H1 (cell line): ENCODE results near the gene ADPRS. TPM values are rescaled to one million over a fixed set of nuclear protein-coding genes. Genes with fewer than 3 reads are reported as not detected.

Experiments
- CTCF ChIA-PET: fragments of 300-600 bp; sonication (Branson Sonifier 250); formaldehyde crosslinking; loops from one replicate; lab custom pipeline; 2021; ENCODE audit not compliant: partially characterized antibody; lab: Charles Lee
- POLR2A ChIA-PET: fragments of 300-600 bp; sonication (Branson Sonifier 250); formaldehyde crosslinking; loops from one replicate; lab custom pipeline; 2021; ENCODE audit warnings: inconsistent platforms; ENCODE audit not compliant: partially characterized antibody; lab: Charles Lee
- DNase-seq, 2 experiments: peaks; one replicate each; pipeline versions ENCODE4 v3.0.0 to v3.0.0-alpha.2; 2010 to 2022; ENCODE audit warnings: low spot score in 2 of 2, low read depth in 1 of 2, mixed read lengths in 1 of 2
- FAIRE-seq: peaks from 2 replicates; lab custom pipeline; 2011; peaks lifted over from hg19 to GRCh38; lab: Jason Lieb, UNC
- H2AFZ ChIP-seq: 2 replicates; pipeline ENCODE4 v1.8.1; 2012; ENCODE audit warnings: low read length, inconsistent platforms
- H2AK5ac ChIP-seq: 2 replicates; pipeline ENCODE4 v1.6.1; 2013; ENCODE audit warnings: low read depth, low read length
- H2BK120ac ChIP-seq: replicated peaks from 2 replicates; pipeline ENCODE3; 2013; ENCODE audit warnings: low read depth, low read length, inconsistent platforms
- H2BK12ac ChIP-seq: 2 replicates; pipeline ENCODE4 v1.6.1; 2013; ENCODE audit warnings: low read depth, low read length
- H2BK15ac ChIP-seq: 2 replicates; pipeline ENCODE4 v1.6.1; 2013; ENCODE audit warnings: low read length
- H2BK20ac ChIP-seq: 2 replicates; pipeline ENCODE4 v1.6.1; 2013; ENCODE audit warnings: low read length
- H2BK5ac ChIP-seq: 2 replicates; pipeline ENCODE4 v1.6.1; 2013; ENCODE audit warnings: low read depth, low read length
- H3K14ac ChIP-seq: 2 replicates; pipeline ENCODE4 v1.6.1; 2013; ENCODE audit warnings: inconsistent platforms; ENCODE audit not compliant: insufficient read length
- H3K18ac ChIP-seq: 2 replicates; pipeline ENCODE4 v1.6.1; 2013; ENCODE audit warnings: low read length; ENCODE audit errors: extremely low read depth
- H3K23ac ChIP-seq: 2 replicates; pipeline ENCODE4 v1.6.1; 2013; ENCODE audit warnings: inconsistent platforms; ENCODE audit not compliant: insufficient read length
- H3K23me2 ChIP-seq: 2 replicates; pipeline ENCODE4 v1.6.1; 2013; ENCODE audit warnings: low read depth, low read length
- H3K27ac ChIP-seq: 2 replicates; pipeline ENCODE4 v1.6.1; 2011; ENCODE audit warnings: low read depth, low read length, inconsistent platforms
- H3K27me3 ChIP-seq, 4 experiments: replicated peaks in 1 of 4; 1 replicate in 1 of 4; 2 replicates in 3 of 4; pipeline versions ENCODE4 v1.6.1 to v1.8.1; 2011 to 2013; ENCODE audit warnings: low read length in 3 of 4, mild to moderate bottlenecking in 3 of 4, inconsistent platforms in 2 of 4, mixed read lengths in 2 of 4, moderate library complexity in 1 of 4; ENCODE audit not compliant: control insufficient read depth in 3 of 4, insufficient read depth in 3 of 4; ENCODE audit errors: extremely low read depth in 1 of 4
- H3K36me3 ChIP-seq, 4 experiments: 2 replicates each; pipeline versions ENCODE4 v1.6.1 to v1.8.1; 2011 to 2013; ENCODE audit warnings: mild to moderate bottlenecking in 4 of 4, low read length in 3 of 4, moderate library complexity in 2 of 4, control low read depth in 1 of 4, inconsistent platforms in 1 of 4; ENCODE audit not compliant: insufficient read depth in 4 of 4, control insufficient read depth in 2 of 4
- H3K4ac ChIP-seq: replicated peaks from 2 replicates; pipeline ENCODE3; 2013; ENCODE audit warnings: low read length, low read depth, mixed read lengths, inconsistent platforms; ENCODE audit not compliant: insufficient read length
- H3K4me1 ChIP-seq, 4 experiments: replicated peaks in 1 of 4; 1 replicate in 1 of 4; 2 replicates in 3 of 4; pipeline versions ENCODE4 v1.6.1 to v1.8.1; 2011 to 2013; ENCODE audit warnings: low read length in 3 of 4, inconsistent platforms in 2 of 4, mixed read lengths in 1 of 4; ENCODE audit not compliant: insufficient read depth in 4 of 4, control insufficient read depth in 3 of 4
- H3K4me2 ChIP-seq, 2 experiments: 2 replicates each; pipeline versions ENCODE4 v1.6.1 to v1.8.1; 2011 to 2013; ENCODE audit warnings: low read depth in 2 of 2, low read length in 2 of 2, control low read depth in 1 of 2, inconsistent platforms in 1 of 2, mild to moderate bottlenecking in 1 of 2; ENCODE audit not compliant: insufficient read depth in 1 of 2
- H3K4me3 ChIP-seq, 4 experiments: fragments of 200-600, 300-600 bp in 1 of 4; sonication (generic), shearing (Covaris generic), sonication (Bioruptor Twin) in 1 of 4; 2 replicates each; pipeline versions ENCODE4 v1.5.1 to v1.8.1; 2011 to 2016; ENCODE audit warnings: low read length in 4 of 4, low read depth in 3 of 4, control low read depth in 2 of 4, inconsistent platforms in 2 of 4, mild to moderate bottlenecking in 2 of 4, mixed read lengths in 1 of 4, moderate library complexity in 1 of 4; ENCODE audit not compliant: insufficient read depth in 2 of 4; ENCODE audit errors: extremely low read depth in 1 of 4
- H3K56ac ChIP-seq: replicated peaks from 2 replicates; pipeline ENCODE3; 2013; ENCODE audit warnings: low read depth, mild to moderate bottlenecking, mixed read lengths, low read length, inconsistent platforms; ENCODE audit not compliant: insufficient read length
- H3K79me1 ChIP-seq: 2 replicates; pipeline ENCODE4 v1.6.1; 2013; ENCODE audit warnings: low read depth, low read length, control low read depth
- H3K79me2 ChIP-seq, 2 experiments: 2 replicates each; pipeline versions ENCODE4 v1.6.1 to v1.8.1; 2012 to 2013; ENCODE audit warnings: low read length in 2 of 2, mild to moderate bottlenecking in 2 of 2, inconsistent platforms in 1 of 2; ENCODE audit not compliant: insufficient read depth in 2 of 2, control insufficient read depth in 1 of 2
- H3K9ac ChIP-seq, 4 experiments: replicated peaks in 1 of 4; 1 replicate in 1 of 4; 2 replicates in 3 of 4; pipeline versions ENCODE4 v1.6.1 to v1.8.1; 2011 to 2013; ENCODE audit warnings: low read depth in 3 of 4, low read length in 3 of 4, control low read depth in 2 of 4, mild to moderate bottlenecking in 2 of 4, moderate library complexity in 2 of 4, inconsistent platforms in 1 of 4; ENCODE audit errors: extremely low read depth in 1 of 4
- H3K9me3 ChIP-seq, 2 experiments: 2 replicates each; pipeline versions ENCODE4 v1.6.1 to v1.8.1; 2012 to 2013; ENCODE audit warnings: mild to moderate bottlenecking in 2 of 2, moderate library complexity in 2 of 2, control low read depth in 1 of 2, inconsistent platforms in 1 of 2, low read depth in 1 of 2, low read length in 1 of 2, mixed read lengths in 1 of 2; ENCODE audit not compliant: insufficient read depth in 2 of 2
- H4K20me1 ChIP-seq, 2 experiments: replicated peaks in 1 of 2; 2 replicates each; pipeline versions ENCODE3 to v1.8.1; 2011 to 2013; ENCODE audit warnings: inconsistent platforms in 2 of 2, low read length in 2 of 2, mild to moderate bottlenecking in 1 of 2; ENCODE audit not compliant: insufficient read depth in 2 of 2, control insufficient read depth in 1 of 2
- H4K5ac ChIP-seq: 2 replicates; pipeline ENCODE4 v1.6.1; 2013; ENCODE audit warnings: low read length, low read depth, mixed read lengths, inconsistent platforms; ENCODE audit not compliant: insufficient read length
- H4K8ac ChIP-seq: 2 replicates; pipeline ENCODE4 v1.8.0; 2013; ENCODE audit warnings: mild to moderate bottlenecking, moderate library complexity, low read length, inconsistent platforms; ENCODE audit not compliant: insufficient read depth; ENCODE audit errors: extremely low read depth
- H4K91ac ChIP-seq: replicated peaks from 2 replicates; pipeline ENCODE3; 2013; ENCODE audit warnings: low read length, mixed read lengths, inconsistent platforms; ENCODE audit not compliant: insufficient read length
- GTF2F1 ChIP-seq: IDR thresholded peaks from 2 replicates; pipeline ENCODE4 v1.6.1; 2012; ENCODE audit warnings: low read depth, low read length, improper control_type of control experiment, borderline replicate concordance
- SIN3A ChIP-seq, 2 experiments: IDR thresholded peaks in 1 of 2; conservative IDR thresholded peaks in 1 of 2; 2 replicates each; pipeline ENCODE4 v1.6.1; 2011 to 2012; ENCODE audit warnings: low read length in 2 of 2, improper control_type of control experiment in 1 of 2, low read depth in 1 of 2, mild to moderate bottlenecking in 1 of 2
- WGBS, 2 experiments: shearing (Covaris generic) in 1 of 2; methylation state at CpG; one replicate each; pipeline versions ENCODE4 v1.1.6 to v1.1.7; 2013 to 2015; ENCODE audit warnings: low lambda C conversion rate in 2 of 2, mixed read lengths in 2 of 2, inconsistent platforms in 1 of 2, low coverage in 1 of 2, missing lambda C conversion rate in 1 of 2; ENCODE audit not compliant: insufficient replicate concordance in 2 of 2, insufficient coverage in 1 of 2, insufficient read length in 1 of 2; ENCODE audit errors: extremely low coverage in 1 of 2, missing lambda C conversion rate in 1 of 2; 5-methylcytosine and 5-hydroxymethylcytosine counted together
- polyA plus RNA-seq, 7 experiments: library from polyadenylated mRNA; depleted of rRNA in 3 of 7; stranded (reverse) in 5 of 7; unstranded in 2 of 7; fragments of >200 nt in 5 of 7; fragments of 200-250 nt in 2 of 7; gene quantifications; 1 replicate in 5 of 7; 2 replicates in 1 of 7; 4 replicates in 1 of 7; pipeline versions ENCODE4 v1.2.1 to v1.2.3, GENCODE V29; 2011 to 2013; ENCODE audit warnings: missing spikeins in 2 of 7, mixed read lengths in 2 of 7
- total RNA-seq: library from RNA; stranded (reverse); fragmentation: NEBNext Ultra II Directional; extraction: Animal tissue kit (Norgen Biotek cat#: 25700); gene quantifications from 2 replicates; pipeline ENCODE4 v1.2.1, GENCODE V29; 2021

Gene ADPRS
- total and polyA plus RNA-seq, 2 of the 8 experiments (the other 6 are each of a cell fraction or from before 2014, with no cell fraction given), result 22.9 to 38.1 TPM

DNA sequence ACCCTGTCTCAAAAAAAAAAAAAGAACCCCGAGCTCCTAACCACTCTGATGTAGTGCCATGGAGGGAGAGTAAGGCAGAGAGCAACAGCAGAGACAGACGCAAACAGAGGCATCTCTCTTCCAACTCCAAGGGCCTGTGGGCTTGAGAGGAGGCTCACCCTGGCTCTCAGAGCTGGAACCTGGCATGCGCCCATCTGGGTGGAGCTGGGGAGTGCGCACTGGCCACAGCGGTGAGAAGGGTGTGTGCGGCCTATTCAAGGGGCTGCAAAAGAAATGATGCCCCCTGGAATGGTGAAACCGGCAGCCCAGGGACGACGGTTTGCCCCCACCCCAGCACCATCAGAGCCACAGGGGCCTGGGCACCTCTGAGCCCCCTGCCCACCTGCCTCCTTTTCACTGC lies 18.7 kb downstream of the ADPRS start:
- H3K4ac ChIP-seq, result no peak overlapping the region
- no peaks in the 10 kb centered on the region for H3K27me3 ChIP-seq
- CTCF ChIA-PET, result interaction anchor here (1.0 to 32.6 kb wide), 7 partner anchors 11 to 202 kb away, joined by 3 to 738 read pairs (median 4); partner anchors contain the start of gene TRAPPC3
- 93% methylated on average over 8 of the region's 9 CpGs; no CpG with 5 or more reads in 1 of the 2 experiments for WGBS, 2 experiments
- no peaks in the 10 kb centered on the region for H3K23me2 ChIP-seq
- H4K20me1 ChIP-seq, result no peaks in the 10 kb centered on the region
- no peak overlapping the region for H2AK5ac ChIP-seq
- no peak overlapping the region for H3K27ac ChIP-seq
- H4K8ac ChIP-seq, result peak overlapping the region; percentile 57; the same call in 1 of the 2 replicates
- H3K56ac ChIP-seq, result no peak overlapping the region
- FAIRE-seq (no peak), DNase-seq (no peak)
- H2BK20ac ChIP-seq, result no peak overlapping the region
- no peak overlapping the region for H3K4me3 ChIP-seq
- H2BK15ac ChIP-seq, result no peak overlapping the region
- H2AFZ ChIP-seq, result no peak overlapping the region
- no peaks in the 10 kb centered on the region for H3K9me3 ChIP-seq
- no peaks in the 10 kb centered on the region for H3K79me1 ChIP-seq
- H3K18ac ChIP-seq, result no peak overlapping the region
- H3K36me3 ChIP-seq, result no peaks in the 10 kb centered on the region
- H4K91ac ChIP-seq, result no peak overlapping the region
- no peak overlapping the region for H3K23ac ChIP-seq
- H2BK5ac ChIP-seq, result no peak overlapping the region; the same call in 1 of the 2 replicates
- no peak overlapping the region for H3K9ac ChIP-seq
- no peak overlapping the region for H3K4me2 ChIP-seq
- H2BK120ac ChIP-seq, result no peak overlapping the region
- no peaks in the 10 kb centered on the region for H3K79me2 ChIP-seq
- H3K4me1 ChIP-seq, result no peaks in the 10 kb centered on the region
- no peak overlapping the region for H2BK12ac ChIP-seq
- H4K5ac ChIP-seq, result no peak overlapping the region
- H3K14ac ChIP-seq, result no peak overlapping the region
- no peak for TF ChIP-seq SIN3A (conservative IDR thresholded peaks at IDR 0.05 in 1 of 2, IDR thresholded peaks at IDR 0.05 in 1 of 2; ENCODE audit: low read depth in 1 of 2, low read length in 2 of 2)
- TF ChIP-seq GTF2F1, result no peak
- TF ChIP-seq, all 59 proteins: peak for 0
- POLR2A ChIA-PET, result interaction anchor here (0.6 to 1.5 kb wide), 5 partner anchors 8 to 403 kb away, joined by 3 to 6 read pairs (median 3); no protein-coding TSS in a partner anchor
